Stimulated activated CD4-positive, alpha-beta T cell treated with anti-CD3 and anti-CD28 coated beads, Interleukin-2, amount 100 ng/mL, for 4 hours (primary cell): Measurements from ENCODE around the gene LRRC49.

Source experiments
- DNase-seq: peaks from one replicate; pipeline ENCODE4 v3.0.0-alpha.2; 2020; ENCODE audit warnings: low read depth

The LRRC49 gene

GRCh38 chr15:71091601-71092000, 199.0 kb downstream of the LRRC49 start:
- DNase-seq = no peak

DNA sequence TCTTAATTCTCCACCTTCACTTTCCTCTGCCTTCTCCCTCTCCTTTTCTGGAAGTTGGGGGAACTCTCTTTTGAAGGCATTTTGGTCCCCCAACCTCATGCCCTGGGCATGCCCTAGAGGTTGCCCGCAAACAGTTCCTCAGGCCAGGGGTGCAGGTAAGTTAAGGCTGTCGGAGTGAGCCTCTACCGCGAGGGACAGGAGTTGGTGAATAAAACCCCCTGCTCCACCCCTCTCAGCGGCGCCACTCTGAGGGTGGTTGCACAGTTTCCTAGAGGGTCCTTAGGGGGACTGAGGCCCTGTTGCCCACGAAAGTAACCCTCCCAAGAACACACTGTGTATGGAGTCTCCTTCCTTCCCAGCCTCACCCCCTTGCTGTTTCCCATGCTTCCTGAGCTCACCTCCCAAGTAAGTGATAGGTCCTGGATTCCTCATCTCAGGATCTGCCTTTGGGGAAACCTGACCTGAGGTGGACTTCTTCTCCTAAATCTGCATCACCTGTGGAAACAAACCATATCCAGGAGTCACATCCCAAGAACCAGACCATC, 199.5 kb downstream of the LRRC49 start:
- DNase-seq = no peak

- no peak for DNase-seq
Observed at GRCh38 chr15:71093054-71094024, 200.7 kb downstream of the LRRC49 start.

GRCh38 chr15:71094137-71094536, 201.5 kb downstream of the LRRC49 start:
- no peak for DNase-seq

GRCh38 chr15:71096676-71097075, 204.1 kb downstream of the LRRC49 start:
- DNase-seq = no peak

DNA sequence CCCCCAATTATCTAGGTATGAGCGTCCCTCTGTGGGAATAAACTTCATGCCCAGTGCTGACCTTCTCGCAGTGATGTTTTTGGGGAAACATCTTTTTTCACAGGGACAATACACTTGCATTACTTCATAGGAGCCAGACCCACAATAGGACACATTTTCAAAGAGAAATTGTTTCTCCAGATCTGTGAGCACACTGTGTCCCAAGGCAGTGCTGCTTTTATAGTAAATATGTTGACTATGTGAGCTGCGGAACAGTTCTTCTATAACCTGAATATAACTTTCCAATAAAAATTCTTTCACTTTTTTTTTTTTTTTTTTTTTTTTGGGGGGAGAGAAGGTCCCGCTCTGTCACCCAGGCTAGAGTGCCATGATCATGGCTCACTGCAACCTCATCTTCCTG, 205.3 kb downstream of the LRRC49 start:
- no peak for DNase-seq

DNA sequence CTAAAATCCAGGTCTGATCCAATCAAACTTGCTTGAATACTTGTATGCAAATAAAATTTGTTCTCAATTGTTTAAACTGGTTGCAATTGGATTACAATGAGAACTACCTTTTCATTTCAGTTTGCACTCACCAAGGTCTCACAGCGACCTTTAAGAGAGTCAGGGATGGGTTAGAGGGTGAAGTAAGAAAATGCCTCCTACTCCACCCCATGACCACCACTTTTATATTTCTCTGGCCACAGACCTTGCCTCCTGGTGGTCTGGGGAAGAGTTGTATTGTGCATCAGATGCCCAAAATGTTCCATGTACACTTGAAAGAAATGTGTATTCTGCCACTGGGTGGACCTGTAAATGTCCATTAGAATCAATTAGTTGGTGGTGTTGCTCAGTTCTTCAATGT, 206.3 kb downstream of the LRRC49 start:
- no peak for DNase-seq
